HPDE6-E6E7 (cell line): ENCODE measurements around the gene WDR5.

Experiments used
- DNase-seq: peaks from one replicate; pipeline ENCODE4 v3.0.0; 2011; ENCODE audit warnings: missing footprints; ENCODE audit errors: extremely low spot score

Gene WDR5

GRCh38 chr9:134132208-134132870 lies 3.5 kb upstream of the WDR5 start:
- DNase-seq: no peak

DNA sequence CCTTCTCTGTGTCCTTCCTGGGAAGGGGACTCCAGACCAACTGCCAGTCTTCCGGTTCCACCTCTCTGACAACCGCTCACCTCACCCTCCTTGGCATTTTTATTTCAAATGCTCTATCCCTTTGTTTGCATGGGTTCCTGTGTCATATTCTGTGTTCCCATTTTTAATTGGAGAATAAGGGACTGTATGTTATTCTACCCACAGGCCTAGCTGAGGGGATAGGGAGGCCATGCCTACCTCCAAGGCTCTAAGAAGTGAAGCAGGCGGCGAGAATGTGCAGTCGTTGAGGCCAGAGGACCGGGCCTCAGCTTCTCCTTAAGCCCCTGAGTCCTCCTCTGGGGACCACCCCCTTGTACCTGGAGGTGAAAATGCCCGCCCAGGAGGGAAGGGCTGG lies 936 bp upstream of the WDR5 start:
- DNase-seq: no peak

- no peak for DNase-seq
Observed at GRCh38 chr9:134136118-134136995, 475 bp downstream of the WDR5 start.

DNA sequence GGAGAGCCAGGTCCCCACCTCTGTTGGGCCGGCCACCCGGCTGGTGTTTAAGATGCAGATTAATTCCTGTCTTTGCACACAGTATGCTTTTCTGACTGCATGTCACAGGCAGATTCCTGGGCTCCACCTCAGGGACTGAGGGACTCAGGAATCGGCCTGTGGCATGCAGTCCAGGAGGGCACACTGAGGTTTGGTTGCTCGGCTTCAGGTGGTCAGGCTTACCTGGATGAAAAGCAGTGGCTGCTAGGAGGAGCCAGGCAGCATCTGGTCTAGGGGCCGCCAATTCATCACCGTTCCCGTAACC lies 1.1 kb downstream of the WDR5 start:
- DNase-seq: no peak

DNA sequence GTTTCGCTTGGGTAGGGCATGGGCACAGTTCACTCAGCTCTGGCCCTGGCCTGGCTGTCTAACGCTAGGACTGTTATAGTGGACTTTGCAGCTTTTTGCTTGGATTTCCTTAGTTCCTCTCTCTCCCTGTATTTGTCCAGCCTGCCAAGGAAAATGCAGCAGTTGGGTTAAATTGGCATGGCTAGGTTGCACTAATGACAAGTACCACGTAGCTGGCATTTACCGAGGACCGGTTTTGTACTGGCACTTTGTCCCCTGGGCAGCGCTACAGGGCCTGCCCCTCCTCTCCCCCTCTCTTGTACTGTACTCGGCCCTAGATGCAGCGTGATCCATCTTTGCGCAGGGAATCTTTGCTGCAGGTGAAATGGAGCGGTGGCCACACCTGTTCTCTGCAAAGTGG lies 2.4 kb downstream of the WDR5 start:
- no peak for DNase-seq

- DNase-seq: no peak
Observed at GRCh38 chr9:134139081-134139480, 3.2 kb downstream of the WDR5 start.

GRCh38 chr9:134141906-134142305 lies 6.0 kb downstream of the WDR5 start:
- DNase-seq: no peak

DNA sequence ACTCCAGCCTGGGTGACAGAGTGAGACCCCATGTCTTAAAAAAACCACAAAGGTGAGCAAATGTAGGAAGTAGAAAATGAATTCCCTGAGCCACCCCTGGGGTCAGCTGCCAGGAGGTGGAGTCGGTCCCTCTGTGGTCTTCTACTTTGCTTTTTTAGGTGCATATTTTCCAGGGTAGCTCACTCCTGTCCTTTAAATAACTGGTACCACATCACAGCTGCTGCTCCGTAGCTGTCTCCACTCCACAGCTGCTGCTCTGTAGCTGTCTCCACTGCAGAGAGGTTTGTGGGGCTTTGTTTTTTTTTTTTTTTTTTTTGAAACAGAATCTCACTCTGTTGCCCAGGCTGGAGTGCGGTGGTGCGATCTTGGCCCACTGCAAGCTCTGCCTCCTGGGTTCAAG lies 8.9 kb downstream of the WDR5 start:
- DNase-seq: no peak

DNA sequence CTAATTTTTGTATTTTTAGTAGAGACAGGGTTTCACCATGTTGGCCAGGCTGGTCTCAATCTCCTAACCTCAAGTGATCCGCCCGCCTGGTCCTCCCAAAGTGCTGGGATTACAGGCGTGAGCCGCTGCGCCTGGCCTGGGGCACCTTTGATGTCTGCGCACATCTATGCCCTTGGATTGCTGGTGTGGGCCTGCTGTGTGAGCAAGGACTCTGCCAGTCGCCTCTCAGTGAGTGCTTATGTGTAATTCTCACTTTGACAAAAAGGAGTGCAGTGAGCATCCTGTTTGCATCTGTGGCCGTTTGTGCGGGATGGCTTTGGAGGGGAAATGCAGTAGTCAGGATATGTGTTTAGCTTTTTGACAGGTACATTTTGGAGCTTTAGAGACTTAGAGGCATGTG lies 9.4 kb downstream of the WDR5 start:
- no peak for DNase-seq

DNA sequence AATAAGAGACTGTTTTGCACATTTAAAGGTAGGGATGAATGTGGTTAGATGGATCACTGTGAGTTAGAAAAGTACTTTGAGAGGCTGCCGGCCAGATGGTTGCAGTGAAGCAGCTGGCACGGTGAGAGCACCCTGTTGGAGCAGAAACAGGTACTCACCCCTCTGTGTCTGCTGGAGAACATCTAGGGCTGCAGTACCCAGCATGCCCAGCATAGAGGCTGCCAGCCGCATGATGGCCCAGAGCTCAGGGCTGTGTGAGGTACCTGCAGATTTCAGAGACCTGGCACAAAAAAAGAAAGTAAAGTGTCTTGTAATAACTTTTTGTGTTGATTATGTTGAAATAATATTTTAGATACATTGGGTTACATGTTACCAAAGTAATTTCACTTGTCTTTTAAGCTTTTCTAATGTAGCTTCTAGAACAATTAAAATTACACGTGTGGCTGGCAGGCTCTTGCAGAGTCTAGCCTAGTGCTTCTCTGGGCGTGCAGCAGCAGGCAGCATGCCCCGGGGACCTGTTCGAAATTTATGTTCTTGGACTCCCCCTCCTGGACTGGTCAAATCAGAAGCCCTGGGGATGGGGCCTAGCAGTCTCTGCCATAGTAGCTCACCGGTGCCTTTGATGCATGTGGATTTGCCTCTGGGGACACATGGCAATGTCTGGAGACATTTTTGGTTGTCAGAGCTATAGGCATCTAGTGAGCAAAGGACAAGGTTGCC lies 11.1 kb downstream of the WDR5 start:
- DNase-seq: peak; percentile 17

DNA sequence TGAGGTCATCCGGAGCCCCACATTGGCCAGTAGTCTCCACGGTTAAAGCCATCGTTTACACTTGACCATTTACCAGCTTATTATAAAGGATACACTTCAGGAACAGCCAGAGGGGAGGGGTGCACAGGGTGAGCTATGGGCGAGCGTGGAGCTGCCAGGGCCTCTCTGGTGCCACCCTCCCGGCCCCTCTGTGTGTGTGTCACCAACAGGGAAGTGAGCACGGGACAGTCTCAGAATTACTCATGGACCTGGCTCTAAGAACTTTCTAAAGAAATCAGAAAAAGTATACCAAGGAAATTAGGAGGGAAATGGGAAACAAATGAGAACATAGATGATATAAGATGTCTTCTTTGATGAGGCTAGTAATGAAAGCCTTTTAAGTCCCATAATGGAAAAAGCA lies 13.5 kb downstream of the WDR5 start:
- no peak for DNase-seq

DNA sequence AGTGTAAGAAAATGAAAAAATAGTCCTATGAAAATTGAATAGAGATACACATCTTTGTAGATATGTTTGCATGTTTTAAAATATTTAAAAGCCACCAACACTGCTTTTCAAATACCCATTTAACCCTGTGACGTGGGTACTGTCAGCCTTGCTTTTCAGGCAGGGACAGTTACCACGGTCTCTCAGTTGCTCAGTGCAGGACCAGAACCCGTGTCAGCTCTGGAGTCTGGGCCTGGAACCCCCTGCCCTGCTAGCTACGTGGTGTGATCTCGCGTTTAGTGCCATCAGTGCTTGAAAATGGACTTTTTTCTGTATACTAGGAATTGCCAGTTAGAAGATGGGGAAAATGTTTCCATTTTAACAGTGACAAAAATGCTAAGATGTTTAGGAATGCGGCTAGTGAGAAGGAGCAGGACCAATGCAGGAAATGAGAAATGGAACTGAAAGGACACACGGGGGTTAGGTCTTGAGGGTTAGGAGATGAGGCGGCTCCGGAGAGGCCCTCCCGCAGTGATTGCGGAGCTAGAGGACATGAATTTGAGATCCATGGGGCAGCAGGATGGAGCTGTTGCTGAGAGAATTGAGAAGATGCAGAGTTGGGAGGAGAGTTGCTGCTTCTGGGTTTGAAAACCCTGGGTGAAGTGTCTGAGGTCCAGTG lies 14.8 kb downstream of the WDR5 start:
- DNase-seq: no peak

GRCh38 chr9:134152022-134152448 lies 16.2 kb downstream of the WDR5 start:
- DNase-seq: no peak

GRCh38 chr9:134152488-134152887 lies 16.6 kb downstream of the WDR5 start:
- DNase-seq: no peak

GRCh38 chr9:134153450-134153849 lies 17.6 kb downstream of the WDR5 start:
- no peak for DNase-seq

DNA sequence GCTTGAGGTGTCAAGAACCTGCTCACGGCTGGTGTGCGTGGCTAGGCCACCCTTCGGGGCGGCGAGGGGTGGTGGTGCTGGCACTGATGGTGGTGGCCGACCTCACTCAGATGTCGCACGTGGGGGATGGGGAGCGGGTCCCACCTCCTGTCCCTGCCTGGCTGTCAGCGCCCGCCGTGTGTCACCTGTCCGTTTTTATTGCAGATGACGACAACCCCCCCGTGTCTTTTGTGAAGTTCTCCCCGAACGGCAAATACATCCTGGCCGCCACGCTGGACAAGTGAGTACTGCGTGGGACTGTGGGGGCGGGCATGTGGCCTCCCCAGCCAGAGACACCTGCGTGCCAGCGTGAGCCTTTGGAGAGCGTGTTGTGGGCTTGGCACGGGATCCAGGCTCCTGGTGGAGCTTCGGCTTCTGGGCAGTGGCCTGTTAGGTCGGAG lies 18.4 kb downstream of the WDR5 start:
- DNase-seq: no peak

- DNase-seq: no peak
Observed at GRCh38 chr9:134155812-134156377, 20.0 kb downstream of the WDR5 start.

- no peak for DNase-seq
Observed at GRCh38 chr9:134156564-134157377, 20.9 kb downstream of the WDR5 start.

DNA sequence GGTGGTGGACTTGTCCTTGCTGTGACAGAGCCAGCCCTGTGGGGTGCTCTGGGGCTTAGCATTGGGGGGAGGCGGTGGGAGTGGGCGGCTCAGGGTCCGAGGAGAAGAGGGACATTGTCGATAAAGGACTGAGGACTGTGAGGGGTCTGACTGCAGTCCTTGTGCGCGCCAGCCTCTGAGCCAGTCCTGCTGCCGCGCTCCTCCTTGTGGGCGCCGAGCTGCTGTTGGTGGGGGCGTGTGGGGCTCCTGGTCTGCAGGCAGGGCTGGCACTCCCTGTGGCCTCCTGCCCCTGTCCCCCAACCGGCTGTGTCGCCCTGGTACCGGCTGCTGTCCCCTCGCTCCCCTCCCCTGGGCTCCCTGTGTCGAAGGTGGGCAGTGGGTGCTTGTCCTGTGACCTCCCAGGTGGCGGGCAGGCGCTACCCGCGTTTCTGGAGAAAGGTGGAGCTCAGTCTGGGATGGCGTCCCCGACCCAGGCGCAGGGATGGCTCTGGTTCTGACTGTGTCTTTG lies 21.6 kb downstream of the WDR5 start:
- DNase-seq: no peak

DNA sequence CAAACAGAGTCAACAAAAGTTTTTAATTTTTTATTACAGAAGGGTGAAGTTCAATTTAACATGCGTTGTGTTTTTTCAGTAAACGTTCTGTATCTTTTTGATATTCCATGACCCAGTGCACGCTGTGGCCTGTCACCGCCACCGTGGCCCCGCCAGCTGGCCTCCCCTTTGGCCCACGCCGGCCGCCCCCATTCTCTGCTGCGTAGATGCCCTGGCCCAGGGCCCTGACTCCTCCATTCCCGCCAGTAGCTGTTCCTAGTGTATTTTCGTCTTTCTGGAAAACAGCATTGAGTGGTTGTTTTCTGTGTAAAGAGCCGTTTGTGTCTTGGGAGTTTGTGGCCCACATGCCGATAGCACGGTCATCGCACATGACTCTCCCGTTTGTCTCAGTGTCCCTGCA lies 22.4 kb downstream of the WDR5 start:
- DNase-seq: no peak
